Heart left ventricle (tissue), 16 donors: ENCODE measurements around the gene TMBIM1. TPM values are rescaled to one million over a fixed set of nuclear protein-coding genes. Genes with fewer than 3 reads are reported as not detected.

ENCODE experiments used
- ATAC-seq, 4 donors: fragments of 200-7000 bp; cut with Tn5 transposase; one replicate each; pipeline ENCODE4 v1.9.1; 2020 to 2022; ENCODE audit warnings: moderate library complexity in 4 of 4, mild to moderate bottlenecking in 3 of 4, moderate number of reproducible peaks in 1 of 4
- DNase-seq, 5 donors: peaks; one replicate each; pipeline ENCODE4 v3.0.0-alpha.2; 2020
- H3K27ac ChIP-seq, 12 donors: fragments of 200-600 bp; sonication (generic) in 4 of 12; one replicate each; pipeline versions ENCODE4 v1.5.0 to v1.8.0; 2016 to 2022; ENCODE audit warnings: mild to moderate bottlenecking in 2 of 12
- H3K27me3 ChIP-seq, 9 donors: fragments of 200-600 bp; sonication (generic) in 2 of 9; one replicate each; pipeline versions ENCODE4 v1.5.1 to v1.8.0; 2016 to 2022; ENCODE audit warnings: mild to moderate bottlenecking in 3 of 9
- H3K36me3 ChIP-seq, 9 donors: fragments of 200-600 bp; sonication (generic) in 2 of 9; one replicate each; pipeline versions ENCODE4 v1.5.0 to v1.8.0; 2018 to 2022; ENCODE audit warnings: mild to moderate bottlenecking in 2 of 9
- H3K4me1 ChIP-seq, 12 donors: fragments of 200-600 bp; sonication (generic) in 4 of 12; one replicate each; pipeline versions ENCODE4 v1.5.0 to v1.8.0; 2016 to 2022; ENCODE audit warnings: mild to moderate bottlenecking in 3 of 12
- H3K4me3 ChIP-seq, 12 donors: fragments of 200-600 bp; sonication (generic) in 4 of 12; one replicate each; pipeline versions ENCODE4 v1.5.0 to v1.8.0; 2017 to 2022; ENCODE audit warnings: mild to moderate bottlenecking in 9 of 12, moderate library complexity in 4 of 12
- H3K9me3 ChIP-seq, 12 donors: fragments of 200-600 bp; sonication (generic) in 4 of 12; one replicate each; pipeline versions ENCODE4 v1.5.0 to v1.8.0; 2016 to 2022; ENCODE audit warnings: mild to moderate bottlenecking in 1 of 12
- CTCF ChIP-seq, 12 donors: fragments of 200-600 bp; sonication (generic) in 4 of 12; IDR thresholded peaks; one replicate each; pipeline versions ENCODE4 v1.5.0 to v1.8.0; 2018 to 2022; ENCODE audit warnings: antibody characterized with exemption in 12 of 12, mild to moderate bottlenecking in 5 of 12
- POLR2A ChIP-seq, 2 donors: fragments of 450-650 bp; IDR thresholded peaks; one replicate each; pipeline ENCODE4 v1.6.1; 2017; ENCODE audit warnings: antibody characterized with exemption in 2 of 2, mild to moderate bottlenecking in 2 of 2, moderate library complexity in 2 of 2
- WGBS, 4 donors: extraction: QIAGEN DNeasy Blood & Tissue Kit in 2 of 4; methylation state at CpG; one replicate each; pipeline versions ENCODE4 v1.1.5 to v1.1.7; 2013 to 2018; 5-methylcytosine and 5-hydroxymethylcytosine counted together
- intact Hi-C, 10 donors: fragments of 100-400 bp; cut with DNase I; formaldehyde crosslinking; loops; one replicate each; pipeline versions ENCODE4 v1.11.1 to v1.14.2; 2022
- long read RNA-seq, 3 donors: library from polyadenylated mRNA; unstranded; transcript quantifications; one replicate each; pipeline ENCODE4 v2.0.0, GENCODE V29; 2020 to 2021
- polyA plus RNA-seq, 2 donors: library from polyadenylated mRNA; stranded (reverse); fragments of 200-250 nt; gene quantifications; one replicate each; pipeline ENCODE4 v1.2.3, GENCODE V29; 2013
- total RNA-seq, 9 donors: library from RNA; depleted of rRNA in 2 of 9; stranded (reverse); fragments of >200 nt in 2 of 9; fragmentation: NEBNext Ultra II Directional in 3 of 9; extraction: Animal tissue kit (Norgen Biotek cat#: 25700) in 3 of 9; gene quantifications; one replicate each; pipeline versions ENCODE4 v1.1.0 to v1.2.4, GENCODE V29; 2016 to 2023
- donor health status: ischemic (EF 13 %, LVEDD 7.1; RV severe dilation, severe dysfunction).
- donor health status: healthy with polysubstance abuse.
- donor health status: DM: no; HTN: yes; CAD: no.
- donor health status: DM: no; HTN: no; CAD: no.
- donor health status: ischemic (EF 25% LVEDD 6.9; RV normal size, moderate dysfunction).
- donor health status: ischemic (EF 25% LVEDD 5.7; RV mildly dilated, moderate dysfunction).
- donor health status: healthy.
- donor health status: DM: yes; HTN: yes; CAD: no.
- donor health status: ischemic (EF 35%, LVEDD 5.7; RV mildly dilated, moderate dysfunction).
- donor health status: nonischemic (EF 11% LVEDD 7.7; RV severe dilation, severe dysfunction).
- donor health status: DM: yes; HTN: yes; CAD: no.
- donor health status: PGD.
- donor health status: ischemic (EF 29% LVEDD 5.4; RV normal size, mild dysfunction).
- donor health status: nonischemic (EF 23%, LVEDD 6.1; RV moderate dilation, normal function).

The TMBIM1 gene
- 100 to 1,000 TPM in 7 of 9 donors, 10 to 100 TPM in 2; 89.1 to 173 (median 126) TPM for total RNA-seq
- polyA plus RNA-seq: 100 to 1,000 TPM in 1 of 2 donors, 10 to 100 TPM in 1; 41.8 to 208 TPM
- long read RNA-seq, donor 1, transcript TMBIM1-201 (12 exons, 2,371 nt): major isoform, 64 of 149 reads
- long read RNA-seq, donor 1, transcript TMBIM1-219 (10 exons, 2,874 nt): minor isoform, 12 of 149 reads
- long read RNA-seq, donor 1, partial matches to known transcripts: 35 of 149 reads
- long read RNA-seq, donor 1, other reads (novel, unspliced or antisense): 37 of 149 reads
- long read RNA-seq, donor 2, transcript TMBIM1-215 (11 exons, 1,251 nt): minor isoform, 12 of 727 reads
- long read RNA-seq, donor 2, transcript TMBIM1-219 (10 exons, 2,874 nt): minor isoform, 18 of 727 reads
- long read RNA-seq, donor 2, transcript TMBIM1-201 (12 exons, 2,371 nt): major isoform, 430 of 727 reads
- long read RNA-seq, donor 2, partial matches to known transcripts: 207 of 727 reads
- long read RNA-seq, donor 2, other reads (novel, unspliced or antisense): 57 of 727 reads
- long read RNA-seq, donor 3, transcript TMBIM1-201 (12 exons, 2,371 nt): major isoform, 107 of 187 reads
- long read RNA-seq, donor 3, transcript TMBIM1-219 (10 exons, 2,874 nt): minor isoform, 11 of 187 reads
- long read RNA-seq, donor 3, partial matches to known transcripts: 37 of 187 reads
- long read RNA-seq, donor 3, other reads (novel, unspliced or antisense): 32 of 187 reads

DNA sequence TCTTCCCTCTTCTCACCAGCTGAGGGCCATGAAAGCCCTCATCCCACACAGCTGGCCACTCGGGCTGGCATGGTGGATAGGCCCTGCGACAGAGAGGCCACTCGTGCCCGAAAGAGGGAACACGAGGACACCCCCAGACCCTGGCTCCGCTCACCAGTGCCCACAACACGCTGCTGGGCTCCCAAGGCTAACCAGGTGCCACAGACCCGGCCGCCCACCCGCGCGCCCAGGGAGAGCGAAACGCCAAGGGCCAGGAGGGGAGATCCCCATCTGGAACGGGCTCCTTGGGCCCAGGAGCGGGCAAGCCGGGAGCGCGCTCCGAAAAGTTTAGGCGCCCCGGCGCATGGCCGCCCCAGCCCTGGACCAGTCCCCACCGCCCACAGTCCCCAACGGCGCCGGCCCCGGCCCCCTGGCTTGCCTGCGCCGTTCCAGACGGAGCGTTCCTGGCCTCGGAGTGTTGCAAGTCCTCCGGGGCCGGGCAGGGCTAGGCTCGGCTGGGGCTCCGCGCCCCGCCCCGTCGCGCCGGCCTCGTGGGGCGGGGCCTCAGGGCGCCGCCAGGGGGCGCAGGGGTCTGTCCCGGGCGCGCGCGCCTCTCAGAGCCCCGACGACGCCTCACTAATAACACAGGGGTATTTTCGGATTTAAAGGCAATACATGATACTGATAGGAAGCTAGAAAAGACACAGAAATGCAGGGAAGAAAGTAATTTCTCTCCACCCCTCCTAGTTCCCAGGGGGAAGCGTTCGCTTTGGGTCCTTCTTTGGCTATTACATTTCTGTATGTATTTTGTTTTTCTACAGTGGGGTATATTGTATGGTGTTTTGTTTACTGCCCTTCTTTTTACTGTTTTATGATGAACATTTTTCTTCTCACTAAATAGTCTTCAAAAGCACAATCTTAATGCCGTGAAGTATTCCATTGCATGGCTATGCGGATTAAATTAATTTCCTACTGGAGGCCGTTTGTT lies at the start of gene TMBIM1:
Gene TMBIM1 (minus strand): TSS at position 456 of the 967 bp plus-strand sequence. CDS start 10,362 bp downstream, outside the sequence.
- H3K4me1 ChIP-seq: peaks cover 2 to 71% (median 49%) of the 10 kb centered on the region in 12 donors
- WGBS, 4 donors: 5 to 7% (median 6%) methylated on average over 50 to 63 of the region's 63 CpGs
- intact Hi-C loops: loop anchor here in 7 of 10 donors (2.0 to 10.0 kb wide), 7 partner anchors 20 to 175 kb away; partner anchors contain the start of gene ARPC2 (in 1 of the 7)
- TF ChIP-seq CTCF (IDR thresholded peaks at IDR 0.05) (peak; percentile 63 to 99 (median 96)), POLR2A (IDR thresholded peaks at IDR 0.05) (peak; percentile 50 to 93)
- H3K27ac ChIP-seq: peak within 1 kb of the TSS; percentile 90 to 100 (median 96)
- H3K4me3 ChIP-seq: peak within 1 kb of the TSS; percentile 74 to 98 (median 90)
- H3K9me3 ChIP-seq: no peaks in the 10 kb centered on the region
- H3K27me3 ChIP-seq: no peaks in the 10 kb centered on the region
- peaks cover 0 to 4% (median 0%) of the 10 kb centered on the region in 9 donors for H3K36me3 ChIP-seq
- ATAC-seq (peak; percentile 68 to 92 (median 86)), DNase-seq (peak; percentile 83 to 92 (median 87))

DNA sequence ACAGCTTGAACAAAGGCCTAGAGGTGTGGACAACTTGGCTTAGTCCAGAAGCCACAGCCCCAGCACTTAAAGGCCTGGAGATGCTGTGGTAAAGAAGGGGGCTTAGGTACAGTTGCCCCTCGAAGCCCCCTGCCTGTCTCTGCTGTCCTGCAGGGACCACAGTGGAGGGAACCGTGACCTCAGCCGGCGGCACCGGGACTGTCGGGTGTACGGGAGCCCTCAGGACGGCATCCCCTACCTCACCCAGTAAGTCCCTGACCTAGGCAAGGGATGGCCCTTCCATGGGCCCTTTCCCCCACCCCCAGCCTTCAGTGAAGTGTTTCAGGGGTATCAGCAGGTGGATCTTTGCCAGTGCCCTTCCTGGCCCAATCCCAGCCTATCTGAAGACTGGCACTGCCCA lies 49.1 kb upstream of the TMBIM1 start:
- no peak for TF ChIP-seq CTCF (IDR thresholded peaks at IDR 0.05)
- no peak for TF ChIP-seq POLR2A (IDR thresholded peaks at IDR 0.05)
- peaks cover 0 to 9% (median 0%) of the 10 kb centered on the region in 12 donors for H3K4me1 ChIP-seq
- no peak overlapping the region for H3K4me3 ChIP-seq
- DNase-seq (no peak), ATAC-seq (no peak)
- H3K27me3 ChIP-seq: no peaks in the 10 kb centered on the region
- H3K36me3 ChIP-seq: peaks cover 0 to 8% (median 0%) of the 10 kb centered on the region in 9 donors
- H3K27ac ChIP-seq: no peak overlapping the region
- WGBS, 4 donors: 94 to 97% (median 96%) methylated on average over 8 of the region's 8 CpGs
- no peaks in the 10 kb centered on the region for H3K9me3 ChIP-seq
- intact Hi-C loops: no loop called here

DNA sequence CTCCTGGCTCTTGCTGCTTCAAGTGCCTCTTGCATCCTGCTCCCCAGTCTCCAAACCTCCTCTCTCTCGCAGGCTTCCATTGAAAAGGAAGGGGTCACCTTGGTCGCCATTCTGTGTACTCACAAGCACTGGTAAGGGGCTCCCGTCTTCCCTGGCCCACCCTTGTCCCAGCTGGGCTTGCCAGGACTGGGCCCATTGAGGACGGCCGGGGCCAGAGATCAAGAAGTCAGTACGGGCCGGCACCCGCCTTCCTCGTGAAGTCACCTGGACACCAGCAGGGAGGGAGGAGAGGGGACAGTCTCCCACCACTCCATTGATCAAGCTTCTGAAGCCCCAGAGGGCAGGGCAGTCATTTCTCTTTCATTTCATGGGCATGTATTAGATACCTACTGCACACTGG lies 48.4 kb upstream of the TMBIM1 start:
- no peak overlapping the region for H3K27ac ChIP-seq
- H3K4me3 ChIP-seq: no peak overlapping the region
- DNase-seq (no peak), ATAC-seq (no peak)
- H3K9me3 ChIP-seq: no peaks in the 10 kb centered on the region
- intact Hi-C loops: no loop called here
- no peaks in the 10 kb centered on the region for H3K27me3 ChIP-seq
- H3K36me3 ChIP-seq: peaks cover 0 to 8% (median 0%) of the 10 kb centered on the region in 9 donors
- TF ChIP-seq POLR2A (IDR thresholded peaks at IDR 0.05) (no peak), CTCF (IDR thresholded peaks at IDR 0.05) (no peak)
- 89 to 96% (median 94%) methylated on average over 5 to 9 of the region's 9 CpGs for WGBS, 4 donors
- H3K4me1 ChIP-seq: peaks cover 0 to 9% (median 0%) of the 10 kb centered on the region in 12 donors
